H1 (cell line): Measurements from ENCODE around the gene LRP1. TPM values are rescaled to one million over a fixed set of nuclear protein-coding genes. Genes with fewer than 3 reads are reported as not detected.

Experiments
- CTCF ChIA-PET: fragments of 300-600 bp; sonication (Branson Sonifier 250); formaldehyde crosslinking; loops from one replicate; lab custom pipeline; 2021; ENCODE audit not compliant: partially characterized antibody; lab: Charles Lee
- POLR2A ChIA-PET: fragments of 300-600 bp; sonication (Branson Sonifier 250); formaldehyde crosslinking; loops from one replicate; lab custom pipeline; 2021; ENCODE audit warnings: inconsistent platforms; ENCODE audit not compliant: partially characterized antibody; lab: Charles Lee
- DNase-seq, 2 experiments: peaks; one replicate each; pipeline versions ENCODE4 v3.0.0 to v3.0.0-alpha.2; 2010 to 2022; ENCODE audit warnings: low spot score in 2 of 2, low read depth in 1 of 2, mixed read lengths in 1 of 2
- FAIRE-seq: peaks from 2 replicates; lab custom pipeline; 2011; peaks lifted over from hg19 to GRCh38; lab: Jason Lieb, UNC
- H2AFZ ChIP-seq: 2 replicates; pipeline ENCODE4 v1.8.1; 2012; ENCODE audit warnings: low read length, inconsistent platforms
- H2AK5ac ChIP-seq: 2 replicates; pipeline ENCODE4 v1.6.1; 2013; ENCODE audit warnings: low read depth, low read length
- H2BK120ac ChIP-seq: replicated peaks from 2 replicates; pipeline ENCODE3; 2013; ENCODE audit warnings: low read depth, low read length, inconsistent platforms
- H2BK12ac ChIP-seq: 2 replicates; pipeline ENCODE4 v1.6.1; 2013; ENCODE audit warnings: low read depth, low read length
- H2BK15ac ChIP-seq: 2 replicates; pipeline ENCODE4 v1.6.1; 2013; ENCODE audit warnings: low read length
- H2BK20ac ChIP-seq: 2 replicates; pipeline ENCODE4 v1.6.1; 2013; ENCODE audit warnings: low read length
- H2BK5ac ChIP-seq: 2 replicates; pipeline ENCODE4 v1.6.1; 2013; ENCODE audit warnings: low read depth, low read length
- H3K14ac ChIP-seq: 2 replicates; pipeline ENCODE4 v1.6.1; 2013; ENCODE audit warnings: inconsistent platforms; ENCODE audit not compliant: insufficient read length
- H3K18ac ChIP-seq: 2 replicates; pipeline ENCODE4 v1.6.1; 2013; ENCODE audit warnings: low read length; ENCODE audit errors: extremely low read depth
- H3K23ac ChIP-seq: 2 replicates; pipeline ENCODE4 v1.6.1; 2013; ENCODE audit warnings: inconsistent platforms; ENCODE audit not compliant: insufficient read length
- H3K23me2 ChIP-seq: 2 replicates; pipeline ENCODE4 v1.6.1; 2013; ENCODE audit warnings: low read depth, low read length
- H3K27ac ChIP-seq: 2 replicates; pipeline ENCODE4 v1.6.1; 2011; ENCODE audit warnings: low read depth, low read length, inconsistent platforms
- H3K27me3 ChIP-seq, 4 experiments: replicated peaks in 1 of 4; 1 replicate in 1 of 4; 2 replicates in 3 of 4; pipeline versions ENCODE4 v1.6.1 to v1.8.1; 2011 to 2013; ENCODE audit warnings: low read length in 3 of 4, mild to moderate bottlenecking in 3 of 4, inconsistent platforms in 2 of 4, mixed read lengths in 2 of 4, moderate library complexity in 1 of 4; ENCODE audit not compliant: control insufficient read depth in 3 of 4, insufficient read depth in 3 of 4; ENCODE audit errors: extremely low read depth in 1 of 4
- H3K36me3 ChIP-seq, 4 experiments: 2 replicates each; pipeline versions ENCODE4 v1.6.1 to v1.8.1; 2011 to 2013; ENCODE audit warnings: mild to moderate bottlenecking in 4 of 4, low read length in 3 of 4, moderate library complexity in 2 of 4, control low read depth in 1 of 4, inconsistent platforms in 1 of 4; ENCODE audit not compliant: insufficient read depth in 4 of 4, control insufficient read depth in 2 of 4
- H3K4ac ChIP-seq: replicated peaks from 2 replicates; pipeline ENCODE3; 2013; ENCODE audit warnings: low read length, low read depth, mixed read lengths, inconsistent platforms; ENCODE audit not compliant: insufficient read length
- H3K4me1 ChIP-seq, 4 experiments: replicated peaks in 1 of 4; 1 replicate in 1 of 4; 2 replicates in 3 of 4; pipeline versions ENCODE4 v1.6.1 to v1.8.1; 2011 to 2013; ENCODE audit warnings: low read length in 3 of 4, inconsistent platforms in 2 of 4, mixed read lengths in 1 of 4; ENCODE audit not compliant: insufficient read depth in 4 of 4, control insufficient read depth in 3 of 4
- H3K4me2 ChIP-seq, 2 experiments: 2 replicates each; pipeline versions ENCODE4 v1.6.1 to v1.8.1; 2011 to 2013; ENCODE audit warnings: low read depth in 2 of 2, low read length in 2 of 2, control low read depth in 1 of 2, inconsistent platforms in 1 of 2, mild to moderate bottlenecking in 1 of 2; ENCODE audit not compliant: insufficient read depth in 1 of 2
- H3K4me3 ChIP-seq, 4 experiments: fragments of 200-600, 300-600 bp in 1 of 4; sonication (generic), shearing (Covaris generic), sonication (Bioruptor Twin) in 1 of 4; 2 replicates each; pipeline versions ENCODE4 v1.5.1 to v1.8.1; 2011 to 2016; ENCODE audit warnings: low read length in 4 of 4, low read depth in 3 of 4, control low read depth in 2 of 4, inconsistent platforms in 2 of 4, mild to moderate bottlenecking in 2 of 4, mixed read lengths in 1 of 4, moderate library complexity in 1 of 4; ENCODE audit not compliant: insufficient read depth in 2 of 4; ENCODE audit errors: extremely low read depth in 1 of 4
- H3K56ac ChIP-seq: replicated peaks from 2 replicates; pipeline ENCODE3; 2013; ENCODE audit warnings: low read depth, mild to moderate bottlenecking, mixed read lengths, low read length, inconsistent platforms; ENCODE audit not compliant: insufficient read length
- H3K79me1 ChIP-seq: 2 replicates; pipeline ENCODE4 v1.6.1; 2013; ENCODE audit warnings: low read depth, low read length, control low read depth
- H3K79me2 ChIP-seq, 2 experiments: 2 replicates each; pipeline versions ENCODE4 v1.6.1 to v1.8.1; 2012 to 2013; ENCODE audit warnings: low read length in 2 of 2, mild to moderate bottlenecking in 2 of 2, inconsistent platforms in 1 of 2; ENCODE audit not compliant: insufficient read depth in 2 of 2, control insufficient read depth in 1 of 2
- H3K9ac ChIP-seq, 4 experiments: replicated peaks in 1 of 4; 1 replicate in 1 of 4; 2 replicates in 3 of 4; pipeline versions ENCODE4 v1.6.1 to v1.8.1; 2011 to 2013; ENCODE audit warnings: low read depth in 3 of 4, low read length in 3 of 4, control low read depth in 2 of 4, mild to moderate bottlenecking in 2 of 4, moderate library complexity in 2 of 4, inconsistent platforms in 1 of 4; ENCODE audit errors: extremely low read depth in 1 of 4
- H3K9me3 ChIP-seq, 2 experiments: 2 replicates each; pipeline versions ENCODE4 v1.6.1 to v1.8.1; 2012 to 2013; ENCODE audit warnings: mild to moderate bottlenecking in 2 of 2, moderate library complexity in 2 of 2, control low read depth in 1 of 2, inconsistent platforms in 1 of 2, low read depth in 1 of 2, low read length in 1 of 2, mixed read lengths in 1 of 2; ENCODE audit not compliant: insufficient read depth in 2 of 2
- H4K20me1 ChIP-seq, 2 experiments: replicated peaks in 1 of 2; 2 replicates each; pipeline versions ENCODE3 to v1.8.1; 2011 to 2013; ENCODE audit warnings: inconsistent platforms in 2 of 2, low read length in 2 of 2, mild to moderate bottlenecking in 1 of 2; ENCODE audit not compliant: insufficient read depth in 2 of 2, control insufficient read depth in 1 of 2
- H4K5ac ChIP-seq: 2 replicates; pipeline ENCODE4 v1.6.1; 2013; ENCODE audit warnings: low read length, low read depth, mixed read lengths, inconsistent platforms; ENCODE audit not compliant: insufficient read length
- H4K8ac ChIP-seq: 2 replicates; pipeline ENCODE4 v1.8.0; 2013; ENCODE audit warnings: mild to moderate bottlenecking, moderate library complexity, low read length, inconsistent platforms; ENCODE audit not compliant: insufficient read depth; ENCODE audit errors: extremely low read depth
- H4K91ac ChIP-seq: replicated peaks from 2 replicates; pipeline ENCODE3; 2013; ENCODE audit warnings: low read length, mixed read lengths, inconsistent platforms; ENCODE audit not compliant: insufficient read length
- BACH1 ChIP-seq: IDR thresholded peaks from 2 replicates; pipeline ENCODE4 v1.6.1; 2012; ENCODE audit warnings: low read length, improper control_type of control experiment
- CBX5 ChIP-seq: fragments of 300-800, 300-1000 bp; sonication (generic); IDR thresholded peaks from 2 replicates; pipeline ENCODE4 v1.7.1; 2016; ENCODE audit warnings: antibody characterized with exemption, low read length, low read depth
- JUN ChIP-seq: IDR thresholded peaks from 2 replicates; pipeline ENCODE4 v1.6.1; 2011; ENCODE audit warnings: low read depth, mild to moderate bottlenecking, improper control_type of control experiment, low read length
- KDM5A ChIP-seq: fragments of 200-600 bp; IDR thresholded peaks from 2 replicates; pipeline ENCODE4 v1.7.1; 2012; ENCODE audit warnings: mild to moderate bottlenecking, low read length, inconsistent platforms, mixed read lengths
- NRF1 ChIP-seq: IDR thresholded peaks from 2 replicates; pipeline ENCODE4 v1.6.1; 2011; ENCODE audit warnings: mild to moderate bottlenecking, low read depth, low read length, improper control_type of control experiment
- RAD21 ChIP-seq, 2 experiments: IDR thresholded peaks in 1 of 2; conservative IDR thresholded peaks in 1 of 2; 2 replicates each; pipeline ENCODE4 v1.6.1; 2011; ENCODE audit warnings: low read depth in 2 of 2, low read length in 2 of 2, improper control_type of control experiment in 1 of 2, inconsistent platforms in 1 of 2, mild to moderate bottlenecking in 1 of 2, moderate library complexity in 1 of 2
- RNF2 ChIP-seq: fragments of 200-900, 300-1000 bp; sonication (generic); IDR thresholded peaks from 2 replicates; pipeline ENCODE4 v1.7.1; 2016; ENCODE audit warnings: borderline replicate concordance, low read depth, mild to moderate bottlenecking, antibody characterized with exemption, low read length; ENCODE audit not compliant: poor library complexity, severe bottlenecking; ENCODE audit errors: missing control alignments
- SIN3A ChIP-seq, 2 experiments: IDR thresholded peaks in 1 of 2; conservative IDR thresholded peaks in 1 of 2; 2 replicates each; pipeline ENCODE4 v1.6.1; 2011 to 2012; ENCODE audit warnings: low read length in 2 of 2, improper control_type of control experiment in 1 of 2, low read depth in 1 of 2, mild to moderate bottlenecking in 1 of 2
- TCF12 ChIP-seq: IDR thresholded peaks from 2 replicates; pipeline ENCODE4 v1.6.1; 2011; ENCODE audit warnings: low read depth, mild to moderate bottlenecking, low read length
- WGBS, 2 experiments: shearing (Covaris generic) in 1 of 2; methylation state at CpG; one replicate each; pipeline versions ENCODE4 v1.1.6 to v1.1.7; 2013 to 2015; ENCODE audit warnings: low lambda C conversion rate in 2 of 2, mixed read lengths in 2 of 2, inconsistent platforms in 1 of 2, low coverage in 1 of 2, missing lambda C conversion rate in 1 of 2; ENCODE audit not compliant: insufficient replicate concordance in 2 of 2, insufficient coverage in 1 of 2, insufficient read length in 1 of 2; ENCODE audit errors: extremely low coverage in 1 of 2, missing lambda C conversion rate in 1 of 2; 5-methylcytosine and 5-hydroxymethylcytosine counted together
- polyA plus RNA-seq, 7 experiments: library from polyadenylated mRNA; depleted of rRNA in 3 of 7; stranded (reverse) in 5 of 7; unstranded in 2 of 7; fragments of >200 nt in 5 of 7; fragments of 200-250 nt in 2 of 7; gene quantifications; 1 replicate in 5 of 7; 2 replicates in 1 of 7; 4 replicates in 1 of 7; pipeline versions ENCODE4 v1.2.1 to v1.2.3, GENCODE V29; 2011 to 2013; ENCODE audit warnings: missing spikeins in 2 of 7, mixed read lengths in 2 of 7
- total RNA-seq: library from RNA; stranded (reverse); fragmentation: NEBNext Ultra II Directional; extraction: Animal tissue kit (Norgen Biotek cat#: 25700); gene quantifications from 2 replicates; pipeline ENCODE4 v1.2.1, GENCODE V29; 2021
- TF ChIP-seq, protein P1 (sequence below): IDR thresholded peaks from 2 replicates; pipeline ENCODE4 v1.6.1; 2012; ENCODE audit warnings: inconsistent platforms

The LRP1 gene
- total and polyA plus RNA-seq, 2 of the 8 experiments (the other 6 are each of a cell fraction or from before 2014, with no cell fraction given), result 35.3 to 92.5 TPM

DNA sequence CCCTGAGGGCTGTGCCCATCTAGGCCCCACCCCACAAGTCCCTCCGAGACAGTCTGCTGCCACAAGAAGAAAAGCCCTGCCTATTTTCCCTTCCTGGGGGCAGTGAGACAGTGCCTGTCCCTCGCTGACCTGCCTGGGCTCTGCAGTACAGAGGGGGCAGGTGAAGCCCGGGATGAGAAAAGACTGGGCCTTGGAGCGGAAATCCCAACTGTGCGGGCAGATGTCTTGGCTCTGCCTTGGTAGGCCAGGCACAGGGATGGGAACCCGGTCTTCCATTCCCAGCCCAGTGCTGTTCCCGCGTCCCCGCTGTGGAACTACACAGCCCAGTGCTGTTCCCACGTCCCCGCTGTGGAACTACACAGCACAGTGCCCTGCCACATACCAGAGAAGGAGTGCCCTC lies 75.5 kb downstream of the LRP1 start:
- Histone ChIP-seq H2BK12ac (no peak overlapping the region), H3K36me3 (peaks cover 38 to 86% (median 72%) of the 10 kb centered on the region in 4 experiments), H4K91ac (no peak overlapping the region), H3K4me3 (no peak overlapping the region), H2AFZ (no peak overlapping the region), H2BK120ac (no peak overlapping the region), H3K4me2 (no peak overlapping the region), H3K27ac (no peak overlapping the region), H3K56ac (no peak overlapping the region), H4K20me1 (peaks cover 10 to 22% of the 10 kb centered on the region in 2 experiments), H4K5ac (no peak overlapping the region), H2BK20ac (no peak overlapping the region), H2BK15ac (no peak overlapping the region), H3K9ac (no peak overlapping the region), H3K9me3 (no peaks in the 10 kb centered on the region), H3K27me3 (no peaks in the 10 kb centered on the region), H3K79me2 (no peaks in the 10 kb centered on the region), H2BK5ac (no peak overlapping the region; the same call in 1 of the 2 replicates), H3K14ac (no peak overlapping the region), H3K23me2 (no peaks in the 10 kb centered on the region), H2AK5ac (no peak overlapping the region), H3K4ac (no peak overlapping the region), H4K8ac (no peak overlapping the region), H3K18ac (no peak overlapping the region), H3K23ac (no peak overlapping the region), H3K79me1 (no peaks in the 10 kb centered on the region; the same call in 1 of the 2 replicates), H3K4me1 (no peaks in the 10 kb centered on the region)
- 89% methylated on average over 11 of the region's 11 CpGs; no CpG with 5 or more reads in 1 of the 2 experiments for WGBS, 2 experiments
- FAIRE-seq (no peak), DNase-seq (no peak)
- TF ChIP-seq JUN (no peak), RAD21 (IDR thresholded peaks at IDR 0.05 in 1 of 2, conservative IDR thresholded peaks at IDR 0.05 in 1 of 2; ENCODE audit: low read depth in 2 of 2, low read length in 2 of 2) (no peak), CBX5 (no peak), KDM5A (no peak), RNF2 (no peak), SIN3A (conservative IDR thresholded peaks at IDR 0.05 in 1 of 2, IDR thresholded peaks at IDR 0.05 in 1 of 2; ENCODE audit: low read depth in 1 of 2, low read length in 2 of 2) (no peak), TCF12 (no peak), BACH1 (no peak), NRF1 (no peak)
- TF ChIP-seq, protein P1, sequence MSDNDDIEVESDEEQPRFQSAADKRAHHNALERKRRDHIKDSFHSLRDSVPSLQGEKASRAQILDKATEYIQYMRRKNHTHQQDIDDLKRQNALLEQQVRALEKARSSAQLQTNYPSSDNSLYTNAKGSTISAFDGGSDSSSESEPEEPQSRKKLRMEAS, result no peak
- CTCF ChIA-PET, result no interaction called here
- POLR2A ChIA-PET, result interaction anchor here (2.8 to 6.5 kb wide), 3 partner anchors 11 to 28 kb away, joined by 5 to 33 read pairs (median 7); partner anchors contain the start of gene SHMT2
